ENCODE results near the gene PCBP3. TPM values are rescaled to one million over a fixed set of nuclear protein-coding genes. Genes with fewer than 3 reads are reported as not detected.
"Not testable (repeated sequence)": the region's sequence is repeated elsewhere in the genome, so short reads cannot be mapped to it uniquely, and the experiment has no call there.

Gene PCBP3
- total RNA-seq, 1 donor: 7.0 TPM

DNA sequence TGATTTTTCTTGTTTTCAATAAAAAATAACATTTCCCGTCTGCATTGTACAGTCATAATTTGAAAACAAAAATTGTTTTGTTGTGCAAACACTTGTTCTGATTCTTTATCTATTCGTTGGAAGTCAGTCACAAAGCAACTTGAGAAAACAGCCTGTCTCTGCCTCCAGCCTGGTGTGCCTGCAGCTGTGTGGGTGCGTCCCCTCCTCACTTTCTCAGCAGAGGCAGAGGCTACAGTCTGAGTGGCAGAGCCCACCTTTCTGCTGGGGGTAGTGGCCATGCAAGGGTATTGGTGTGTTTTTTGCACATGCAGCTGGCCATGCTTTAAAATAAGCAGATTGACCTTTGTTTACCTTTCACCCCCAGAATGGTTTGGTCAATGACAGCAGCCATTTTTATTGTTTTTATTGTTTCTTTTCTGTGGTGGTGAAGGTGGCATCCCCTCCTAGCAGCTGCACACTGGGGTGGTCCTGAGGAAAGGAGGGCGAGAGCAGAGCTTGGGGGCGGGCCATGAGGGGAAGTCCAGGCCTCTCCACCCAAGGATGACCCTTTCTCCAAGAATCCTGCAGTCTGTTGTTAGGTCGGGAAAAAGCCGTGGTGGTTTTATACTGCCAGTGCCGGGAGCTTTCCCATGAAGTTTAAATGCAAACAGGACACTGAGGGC is 159.6 kb downstream of the PCBP3 start:
- no peak for DNase-seq (ENCODE audit: low read depth in 2 of 3, low spot score in 2 of 3)

DNA sequence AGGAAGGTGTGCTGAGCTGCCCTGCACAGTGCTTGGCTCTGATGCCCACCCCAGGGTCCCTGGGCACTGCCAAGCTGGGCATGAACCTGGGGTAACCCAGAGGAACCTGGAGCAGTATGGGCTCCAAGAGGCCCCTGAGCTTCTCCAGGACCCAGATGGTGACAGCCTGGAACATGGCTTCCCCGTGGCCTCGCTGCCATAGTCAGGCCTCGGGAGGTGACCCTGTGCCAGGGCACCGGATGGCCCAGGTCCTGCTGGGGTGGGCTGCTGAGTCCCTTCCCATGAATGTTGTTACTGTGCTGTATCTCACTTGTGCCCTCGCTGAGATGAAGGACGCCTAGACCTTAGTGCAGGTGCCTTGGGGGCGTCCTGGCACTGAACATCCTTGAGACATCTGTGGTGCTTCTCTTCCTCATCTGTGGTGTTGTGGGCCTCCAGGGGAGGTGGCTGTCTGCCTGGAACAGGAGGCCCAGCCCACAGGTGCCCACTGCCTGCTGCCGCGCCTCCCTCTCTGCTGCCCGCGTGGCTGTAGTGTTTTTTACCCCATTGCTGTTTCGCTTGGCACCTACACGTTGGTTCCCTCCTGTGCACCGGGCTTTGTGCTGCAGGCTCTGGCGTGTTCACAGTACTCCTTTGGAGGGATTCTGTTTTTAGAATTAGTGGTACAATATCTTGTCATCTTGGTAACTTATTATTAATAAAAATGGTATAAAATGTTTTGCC is 160.3 kb downstream of the PCBP3 start:
- DNase-seq (ENCODE audit: low read depth in 2 of 3, low spot score in 2 of 3): no peak

DNA sequence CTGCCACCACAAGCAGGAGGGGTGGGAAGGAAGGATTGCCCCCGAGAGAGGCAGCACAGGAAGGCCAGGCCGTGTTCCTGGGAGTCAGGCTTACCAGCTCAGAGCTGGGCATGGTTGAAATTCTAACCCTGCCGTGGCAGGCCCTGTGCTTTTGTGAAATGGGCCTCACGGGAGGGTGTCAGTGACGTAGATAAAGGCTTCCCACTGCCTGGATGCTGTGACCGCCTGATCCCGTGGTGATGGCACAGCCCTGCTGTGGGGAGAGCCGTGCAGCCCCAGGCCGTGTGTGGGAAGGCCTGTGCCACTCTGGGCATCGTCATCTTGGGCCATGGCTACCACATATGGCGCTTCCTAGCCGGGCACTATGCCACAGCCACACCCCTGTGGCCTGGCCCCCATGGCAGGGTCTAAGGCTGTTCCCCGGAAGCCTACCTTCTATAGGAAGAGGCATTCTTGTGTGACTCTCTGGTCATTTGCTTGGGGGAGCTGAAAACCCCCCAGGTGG is 161.3 kb downstream of the PCBP3 start:
- no peak for DNase-seq (ENCODE audit: low read depth in 2 of 3, low spot score in 2 of 3)

DNA sequence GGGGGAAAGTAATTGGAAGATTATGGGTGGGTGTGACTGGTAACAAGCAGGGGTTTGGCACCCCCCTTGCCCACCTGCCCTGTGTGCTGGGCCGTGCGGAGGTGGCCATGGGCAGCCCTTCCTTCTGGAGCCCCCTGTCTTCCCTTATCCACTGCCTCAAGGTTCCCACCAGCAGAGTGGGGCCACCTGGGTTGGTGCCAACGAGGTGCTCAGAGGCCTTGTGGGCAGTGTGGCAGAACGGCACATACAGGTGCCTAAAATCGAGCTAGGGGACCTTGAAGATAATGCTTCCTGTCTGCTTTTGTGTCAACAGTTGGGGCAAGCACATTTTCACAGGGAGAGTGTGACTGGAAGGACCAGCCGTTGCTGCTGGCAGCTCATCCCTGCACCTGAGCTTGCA is 161.8 kb downstream of the PCBP3 start:
- DNase-seq (ENCODE audit: low read depth in 2 of 3, low spot score in 2 of 3): no peak

DNA sequence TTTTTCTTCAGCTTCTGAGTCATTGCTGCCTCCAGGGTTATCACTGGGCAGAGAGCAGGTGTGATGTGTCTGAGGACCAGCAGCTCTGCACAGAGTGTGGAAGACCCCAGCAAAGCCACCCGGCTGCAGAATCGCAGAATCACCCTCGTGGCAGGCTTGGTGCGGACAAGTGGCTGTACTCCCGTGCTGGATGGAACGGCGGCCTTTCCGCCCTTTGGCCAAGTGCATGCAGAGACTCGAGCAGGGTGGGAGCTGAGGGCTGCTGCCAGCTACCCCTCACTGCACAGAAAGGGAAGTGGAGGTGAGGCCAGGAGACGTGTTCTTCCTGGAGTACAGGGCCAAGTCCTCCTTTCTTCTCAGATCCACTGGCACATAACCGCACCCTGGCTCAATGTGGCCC is 162.5 kb downstream of the PCBP3 start:
- DNase-seq (ENCODE audit: low read depth in 2 of 3, low spot score in 2 of 3): no peak

DNA sequence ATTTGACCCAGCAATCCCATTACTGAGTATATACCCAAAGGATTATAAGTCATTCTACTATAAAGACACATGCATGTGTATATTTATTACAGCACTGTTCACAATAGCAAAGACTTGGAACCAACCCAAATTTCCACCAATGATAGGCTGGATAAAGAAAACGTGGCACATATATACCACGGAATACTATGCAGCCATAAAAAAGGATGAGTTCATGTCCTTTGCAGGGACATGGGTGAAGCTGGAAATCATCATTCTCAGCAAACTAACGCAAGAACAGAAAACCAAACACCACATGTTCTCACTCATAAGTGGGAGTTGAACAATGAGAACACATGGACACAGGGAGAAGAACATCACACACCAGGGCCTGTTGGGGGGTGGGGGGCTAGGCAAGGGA is 165.1 kb downstream of the PCBP3 start:
- DNase-seq (ENCODE audit: low read depth in 2 of 3, low spot score in 2 of 3): not testable (repeated sequence)

DNA sequence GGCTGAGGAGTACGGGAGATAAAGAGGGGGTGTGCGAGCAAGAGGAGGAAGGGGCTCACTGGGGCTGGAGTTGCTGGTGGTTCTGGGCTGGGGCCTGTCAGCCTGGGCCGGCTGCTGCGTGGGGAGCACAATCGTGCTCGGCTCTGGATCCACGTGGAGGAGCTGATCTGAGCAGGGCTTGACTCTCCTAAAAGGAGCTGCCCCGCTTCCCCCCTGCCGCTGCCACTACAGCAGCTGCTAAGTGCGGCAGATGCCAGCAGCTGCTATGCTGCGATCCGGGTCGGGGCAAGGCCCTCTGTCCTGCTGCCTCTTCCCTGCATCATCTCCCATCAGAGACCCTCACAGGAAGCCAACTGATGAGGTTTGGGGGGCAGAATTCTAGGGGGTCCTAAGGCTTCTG is 165.9 kb downstream of the PCBP3 start:
- DNase-seq (ENCODE audit: low read depth in 2 of 3, low spot score in 2 of 3): no peak

DNA sequence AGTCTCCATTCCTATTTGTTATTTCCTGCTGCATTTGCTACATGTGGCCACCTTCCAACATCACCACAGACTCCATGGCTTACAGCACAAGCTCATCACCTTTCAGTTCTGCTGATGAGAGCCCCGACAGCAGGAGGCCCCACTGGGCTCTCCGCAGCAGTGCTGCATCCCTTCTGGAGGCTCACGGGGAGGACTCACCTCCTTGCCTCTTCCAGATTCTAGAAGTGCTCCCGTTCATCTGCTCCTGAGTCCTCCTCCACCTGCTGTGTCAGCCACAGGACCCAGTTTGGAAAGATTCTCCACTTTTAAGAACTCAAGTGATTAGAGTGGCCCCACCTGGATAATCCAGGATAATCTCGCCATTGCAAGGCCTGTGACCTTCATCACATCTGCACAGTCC is 167.6 kb downstream of the PCBP3 start:
- no peak for DNase-seq (ENCODE audit: low read depth in 2 of 3, low spot score in 2 of 3)

DNA sequence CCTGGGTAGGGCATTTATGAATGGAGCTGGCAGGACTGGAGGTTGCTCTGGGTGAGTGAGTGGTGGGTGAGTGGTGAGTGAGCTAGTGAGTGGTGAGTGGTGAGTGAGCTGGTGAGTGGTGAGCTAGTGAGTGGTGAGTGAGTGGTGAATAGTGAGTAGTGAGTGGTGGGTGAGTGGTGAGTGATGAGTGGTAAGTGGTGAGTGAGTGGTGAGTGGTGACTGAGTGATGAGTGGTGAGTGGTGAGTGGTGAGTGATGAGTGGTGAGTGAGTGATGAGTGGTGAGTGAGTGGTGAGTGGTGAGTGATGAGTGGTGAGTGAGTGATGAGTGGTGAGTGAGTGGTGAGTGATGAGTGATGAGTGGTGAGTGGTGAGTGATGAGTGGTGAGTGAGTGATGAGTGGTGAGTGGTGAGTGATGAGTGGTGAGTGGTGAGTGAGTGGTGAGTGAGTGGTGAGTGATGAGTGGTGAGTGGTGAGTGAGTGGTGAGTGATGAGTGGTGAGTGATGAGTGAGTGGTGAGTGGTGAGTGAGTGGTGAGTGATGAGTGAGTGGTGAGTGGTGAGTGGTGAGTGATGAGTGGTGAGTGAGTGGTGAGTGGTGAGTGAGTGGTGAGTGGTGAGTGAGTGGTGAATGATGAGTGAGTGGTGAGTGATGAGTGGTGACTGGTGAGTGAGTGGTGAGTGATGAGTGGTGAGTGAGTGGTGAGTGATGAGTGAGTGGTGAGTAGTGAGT is 170.8 kb downstream of the PCBP3 start:
- DNase-seq (ENCODE audit: low read depth in 2 of 3, low spot score in 2 of 3): not testable (repeated sequence)

DNA sequence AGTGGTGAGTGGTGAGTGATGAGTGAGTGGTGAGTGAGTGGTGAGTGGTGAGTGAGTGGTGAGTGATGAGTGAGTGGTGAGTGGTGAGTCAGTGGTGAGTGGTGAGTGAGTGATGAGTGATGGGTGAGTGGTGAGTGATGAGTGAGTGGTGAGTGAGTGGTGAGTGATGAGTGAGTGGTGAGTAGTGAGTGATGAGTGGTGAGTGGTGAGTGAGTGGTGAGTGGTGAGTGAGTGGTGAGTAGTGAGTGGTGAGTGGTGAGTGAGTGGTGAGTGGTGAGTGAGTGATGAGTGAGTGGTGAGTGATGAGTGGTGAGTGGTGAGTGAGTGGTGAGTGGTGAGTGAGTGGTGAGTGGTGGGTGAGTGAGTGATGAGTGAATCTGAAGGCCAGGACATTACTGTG is 172.3 kb downstream of the PCBP3 start:
- not testable (repeated sequence) for DNase-seq (ENCODE audit: low read depth in 2 of 3, low spot score in 2 of 3)

DNA sequence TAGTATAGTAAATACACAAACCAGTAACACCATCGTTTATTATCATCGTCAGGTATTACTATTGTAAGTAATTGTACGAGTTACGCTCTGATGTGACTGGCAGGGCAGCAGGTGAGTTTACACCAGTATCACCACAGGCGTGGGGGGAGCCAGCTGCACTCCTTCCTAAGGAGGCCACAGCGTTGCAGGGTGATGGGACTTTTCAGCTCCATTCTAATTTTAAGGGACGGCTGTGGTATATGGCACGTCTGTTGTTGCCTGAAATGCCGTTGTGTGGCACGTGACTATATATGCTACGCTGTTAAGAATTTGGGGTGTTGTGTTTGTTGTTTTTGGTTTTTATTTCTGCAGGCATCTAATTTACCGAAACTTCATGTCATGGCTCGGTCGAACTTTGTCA is 173.3 kb downstream of the PCBP3 start:
- no peak for DNase-seq (ENCODE audit: low read depth in 2 of 3, low spot score in 2 of 3)

DNA sequence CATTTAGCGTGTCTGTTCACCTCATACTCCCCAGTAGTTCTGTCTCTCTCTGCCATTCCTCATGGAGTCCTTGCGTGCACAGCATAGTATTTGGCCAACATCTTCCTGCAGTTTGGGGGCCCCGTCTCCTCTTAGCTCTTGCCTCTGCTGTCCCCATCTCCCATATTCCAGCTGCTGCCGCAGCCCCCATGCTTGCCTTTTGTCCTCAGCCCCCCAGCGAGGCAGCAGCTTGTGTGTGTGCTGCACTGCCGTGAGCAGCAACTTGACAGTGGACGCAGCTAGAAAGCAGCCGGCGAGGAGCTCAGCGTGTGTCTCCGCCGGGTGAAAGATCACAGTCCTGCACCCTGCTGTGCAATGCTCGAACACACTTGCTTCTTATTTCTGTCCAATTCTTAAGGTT is 173.8 kb downstream of the PCBP3 start:
- no peak for DNase-seq (ENCODE audit: low read depth in 2 of 3, low spot score in 2 of 3)

DNA sequence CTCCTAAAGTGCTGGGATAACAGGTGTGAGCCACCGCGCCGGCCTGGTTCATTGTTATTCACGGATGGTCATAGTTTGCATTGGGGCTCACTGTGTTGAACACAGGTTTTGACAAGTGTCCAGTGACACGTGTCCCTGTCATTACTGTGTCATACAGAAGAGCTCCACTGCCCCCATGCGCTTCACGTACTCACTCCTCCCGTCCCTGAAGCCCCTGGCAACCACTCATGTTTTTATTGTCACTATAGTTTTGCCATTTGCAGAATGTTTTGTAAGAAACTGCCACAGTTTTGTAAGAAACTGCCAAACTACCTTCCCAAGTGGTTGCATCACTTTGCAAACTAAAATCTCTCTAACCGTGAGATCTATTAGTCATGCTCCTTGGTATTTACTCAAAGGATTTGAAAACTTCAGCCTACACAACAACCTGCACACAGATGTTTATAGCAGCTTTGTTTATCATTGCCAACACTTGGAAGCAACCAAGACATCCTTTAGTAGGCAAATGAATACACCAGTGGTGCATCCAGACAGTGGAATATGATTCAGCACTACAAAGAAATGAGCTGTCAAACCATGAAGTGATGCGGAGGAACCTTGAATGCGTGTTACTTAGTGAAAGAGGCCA is 174.9 kb downstream of the PCBP3 start:
- no peak for DNase-seq (ENCODE audit: low read depth in 2 of 3, low spot score in 2 of 3)

DNA sequence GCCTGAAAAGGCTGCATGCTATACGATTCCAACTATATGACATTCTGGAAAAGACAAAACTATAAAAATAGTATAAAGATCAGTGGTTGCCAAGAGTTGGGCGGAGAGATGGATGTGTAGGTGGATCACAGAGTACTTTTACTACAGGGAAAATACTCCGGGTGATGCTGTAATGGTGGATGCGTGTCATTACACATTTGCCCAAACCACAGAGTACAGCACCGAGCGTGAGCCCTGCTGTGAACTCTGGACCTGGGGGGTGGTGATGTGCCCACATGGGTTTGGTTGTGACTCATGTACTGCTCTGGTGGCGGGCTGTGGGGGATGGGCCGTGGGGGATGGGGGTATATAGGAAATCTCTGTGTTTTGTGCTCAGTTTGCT is 175.4 kb downstream of the PCBP3 start:
- DNase-seq (ENCODE audit: low read depth in 2 of 3, low spot score in 2 of 3): peak in 2 of 3 donors; percentile 8 to 20

DNA sequence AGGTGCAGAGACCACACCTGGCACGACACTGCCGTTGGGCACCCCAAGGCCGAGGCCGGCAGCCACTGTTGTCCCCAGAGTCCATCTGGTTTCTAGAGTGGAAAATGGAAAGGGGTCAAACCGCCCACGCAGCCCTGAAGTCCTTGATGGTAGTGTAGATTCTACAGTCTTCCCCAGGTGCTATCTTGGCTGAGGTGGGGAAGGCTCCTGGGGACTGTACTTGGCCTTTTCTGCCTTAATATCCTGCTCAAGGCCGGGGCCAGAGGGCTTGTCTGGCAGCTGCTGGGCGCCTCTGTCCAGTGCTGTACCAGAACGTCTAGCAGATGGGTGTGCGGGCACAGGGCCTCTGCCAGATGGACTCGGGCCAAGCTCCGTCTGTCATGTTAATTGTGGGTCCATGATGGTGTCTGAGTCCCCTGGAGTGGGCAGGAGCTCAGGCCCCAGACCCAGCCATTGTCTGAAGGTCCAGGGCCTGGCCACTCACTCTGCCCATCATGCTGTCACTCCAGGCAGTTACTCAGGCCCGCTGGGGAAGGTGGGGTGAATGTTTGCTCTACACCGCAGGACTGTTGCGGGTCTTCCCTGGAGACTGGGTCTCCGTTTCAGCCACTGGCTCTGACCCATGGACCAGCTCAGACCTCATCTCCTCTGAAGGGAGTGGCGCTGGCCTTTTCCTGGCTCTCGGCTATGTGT is 176.1 kb downstream of the PCBP3 start:
- DNase-seq (ENCODE audit: low read depth in 2 of 3, low spot score in 2 of 3): no peak

DNA sequence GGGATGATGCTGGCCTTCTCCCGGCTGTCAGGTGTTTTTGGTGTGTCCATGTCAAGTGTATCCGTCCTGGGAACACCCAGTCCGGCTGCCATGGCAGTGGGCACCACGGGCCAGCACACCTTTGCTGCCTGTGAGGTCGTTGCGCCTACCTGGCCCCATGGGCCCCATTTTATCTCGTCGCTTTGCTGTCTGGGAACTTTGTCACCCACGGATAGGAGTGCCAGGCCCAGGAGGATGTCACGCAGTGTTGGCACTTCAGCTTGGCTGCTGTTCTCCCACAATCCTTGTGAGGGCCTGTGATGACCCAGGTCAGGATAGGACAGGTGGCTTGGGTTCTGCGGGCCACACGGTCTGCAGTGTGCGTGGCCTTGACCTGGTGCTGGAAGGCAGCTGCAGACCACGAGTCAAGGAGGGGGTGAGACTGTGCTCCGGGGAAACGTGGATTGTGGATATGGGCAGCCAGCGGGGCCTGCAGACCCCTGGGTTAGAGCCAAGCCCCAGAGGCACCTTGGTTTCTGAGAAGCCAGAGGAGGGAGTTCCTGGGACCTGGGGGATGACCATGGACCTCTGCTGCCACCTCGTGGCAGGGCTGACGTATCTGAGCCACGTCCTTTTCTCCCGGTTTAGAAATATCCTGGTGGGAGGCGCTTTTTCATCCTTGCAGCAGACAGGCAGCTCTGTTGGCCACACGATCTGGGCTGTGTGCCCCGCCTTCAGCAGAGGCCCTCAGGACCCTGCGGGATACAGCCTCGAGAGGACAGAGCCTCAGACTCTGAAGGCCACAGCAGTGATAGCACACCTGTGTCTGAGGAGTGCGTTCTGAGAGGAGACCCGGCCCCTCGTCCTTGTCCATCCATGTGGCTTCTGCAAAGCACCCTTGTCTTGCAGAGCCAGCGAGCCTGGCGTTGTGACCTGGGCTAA is 176.9 kb downstream of the PCBP3 start:
- DNase-seq (ENCODE audit: low read depth in 2 of 3, low spot score in 2 of 3): peak; percentile 69 to 80 (median 80)

DNA sequence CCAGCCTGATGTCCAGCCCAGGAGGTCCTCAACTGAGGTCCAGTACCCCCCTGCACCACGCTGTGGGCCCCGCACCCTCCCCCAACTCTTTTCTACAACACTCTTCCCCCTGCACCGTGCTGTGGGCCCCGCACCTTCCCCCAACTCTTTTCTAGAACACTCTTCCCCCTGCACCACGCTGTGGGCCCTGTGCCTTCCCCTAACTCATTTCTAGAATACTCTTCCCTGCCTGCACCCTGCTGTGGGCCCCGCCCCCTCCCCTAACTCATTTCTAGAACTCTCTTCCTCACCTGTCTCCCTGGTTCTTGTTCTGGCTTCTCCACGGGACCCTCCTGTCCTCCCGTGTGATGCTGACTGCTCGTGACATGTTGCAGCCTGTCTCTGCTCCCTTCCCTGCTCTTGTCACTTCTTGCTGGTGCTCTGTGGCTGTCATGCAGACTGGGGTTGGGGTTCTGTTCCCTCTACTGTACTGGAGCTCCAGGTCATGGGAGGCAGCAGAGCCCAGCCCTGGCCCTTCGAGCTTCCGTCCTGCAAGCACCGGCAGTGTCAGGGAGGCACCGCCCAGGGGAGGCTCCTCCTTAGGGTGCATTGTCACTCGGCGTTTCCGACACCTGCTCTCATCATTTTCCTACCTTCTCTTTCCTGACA is 177.9 kb downstream of the PCBP3 start:
- no peak for DNase-seq (ENCODE audit: low read depth in 2 of 3, low spot score in 2 of 3)

DNA sequence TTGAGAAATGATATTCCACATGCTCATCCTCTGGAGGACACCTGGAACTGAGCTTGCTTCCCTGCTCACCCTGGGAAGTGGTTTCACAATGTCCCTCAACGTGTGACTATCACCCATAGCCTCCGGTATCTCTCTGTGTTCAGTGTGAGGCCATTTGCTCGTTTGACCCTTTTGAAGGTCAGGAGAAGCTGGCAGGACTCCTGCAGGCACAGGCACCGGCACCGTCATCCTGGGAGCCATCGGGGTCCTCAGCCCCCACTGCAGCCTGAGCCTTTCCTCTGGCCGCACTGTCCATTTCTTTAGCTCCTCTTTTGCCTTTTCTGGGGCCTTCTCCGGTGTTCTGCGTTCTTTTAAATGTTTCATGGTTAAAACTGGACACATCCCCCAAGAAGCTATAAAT is 178.5 kb downstream of the PCBP3 start:
- DNase-seq (ENCODE audit: low read depth in 2 of 3, low spot score in 2 of 3): no peak
